ENCODE measurements around the gene FALEC.

Gene FALEC

DNA sequence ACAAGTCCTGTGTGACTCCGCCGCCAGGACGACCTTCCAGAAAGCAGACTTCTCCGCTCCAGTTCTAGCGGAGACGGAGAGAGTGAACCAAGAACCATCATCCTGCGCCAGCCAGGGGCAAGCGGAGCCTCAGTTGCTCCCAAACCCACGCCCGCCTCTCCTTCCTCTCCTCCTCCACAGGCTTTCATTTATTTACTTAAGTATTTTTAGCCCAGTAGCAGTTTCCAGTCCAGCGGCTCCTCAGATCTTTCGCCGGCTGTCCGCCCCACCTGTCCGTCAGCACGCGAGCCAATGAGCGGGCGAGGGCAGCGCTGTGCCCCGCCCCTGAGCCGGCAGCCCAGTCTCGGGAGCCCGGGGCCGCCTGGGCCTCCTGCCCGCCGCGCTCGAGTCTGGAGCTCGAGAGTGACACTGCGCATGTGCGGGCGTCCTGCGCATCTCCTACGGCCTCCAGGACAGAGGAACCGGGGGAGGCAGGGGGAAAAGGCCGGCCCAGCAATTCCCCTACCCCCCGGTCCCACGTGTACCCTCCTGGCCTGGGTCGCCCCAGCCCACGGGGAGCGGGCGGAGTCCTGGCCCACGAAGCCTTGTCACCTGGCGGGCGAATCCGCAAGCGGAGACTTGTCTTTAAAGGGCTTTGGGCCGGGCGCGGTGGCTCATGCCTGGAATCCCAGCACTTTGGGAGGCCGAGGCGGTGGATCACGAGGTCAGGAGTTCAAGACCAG, at the start of gene FALEC:
Gene FALEC, plus strand, starts transcription at position 425 of the 722 bp plus-strand sequence.
- DNase-seq: peak; percentile 96

DNA sequence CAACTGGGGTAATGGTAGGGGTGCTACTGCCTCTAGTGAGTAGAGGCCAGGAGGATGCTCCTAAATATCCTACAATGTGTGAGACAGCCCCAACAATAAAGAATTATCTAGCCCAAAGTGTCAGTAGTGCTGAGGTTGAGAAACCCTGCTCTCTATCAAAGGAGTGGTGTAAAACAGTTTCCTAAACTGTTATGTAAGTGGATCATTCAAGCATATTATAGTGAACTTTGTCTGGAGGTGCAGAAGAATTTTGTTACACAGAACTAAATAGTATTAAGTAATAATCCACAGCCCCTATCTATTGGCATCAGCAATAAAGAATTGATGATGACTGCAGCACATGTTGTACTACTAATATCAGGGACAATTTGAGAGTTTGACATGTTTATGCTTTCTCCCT, 48.6 kb upstream of the FALEC start:
- DNase-seq: no peak

DNA sequence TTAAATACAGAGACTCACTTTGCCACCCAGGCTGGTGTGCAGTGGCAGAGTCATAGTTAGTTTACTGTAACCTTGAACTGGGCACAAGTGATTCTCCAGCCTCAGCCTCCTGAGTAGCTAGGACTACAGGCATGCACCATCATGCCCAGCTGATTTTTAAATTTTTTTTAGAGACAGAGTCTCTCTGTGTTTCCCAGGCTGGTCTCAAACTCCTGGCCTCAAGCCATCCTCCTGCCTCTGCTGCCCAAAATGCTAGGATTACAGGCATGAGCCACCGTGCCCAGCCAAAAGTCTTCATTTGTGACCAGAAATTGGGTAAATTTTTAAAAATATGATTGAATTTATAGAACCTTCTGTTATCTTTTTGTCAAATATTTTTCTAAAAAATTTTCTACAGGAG, 46.3 kb upstream of the FALEC start:
- DNase-seq: no peak

DNA sequence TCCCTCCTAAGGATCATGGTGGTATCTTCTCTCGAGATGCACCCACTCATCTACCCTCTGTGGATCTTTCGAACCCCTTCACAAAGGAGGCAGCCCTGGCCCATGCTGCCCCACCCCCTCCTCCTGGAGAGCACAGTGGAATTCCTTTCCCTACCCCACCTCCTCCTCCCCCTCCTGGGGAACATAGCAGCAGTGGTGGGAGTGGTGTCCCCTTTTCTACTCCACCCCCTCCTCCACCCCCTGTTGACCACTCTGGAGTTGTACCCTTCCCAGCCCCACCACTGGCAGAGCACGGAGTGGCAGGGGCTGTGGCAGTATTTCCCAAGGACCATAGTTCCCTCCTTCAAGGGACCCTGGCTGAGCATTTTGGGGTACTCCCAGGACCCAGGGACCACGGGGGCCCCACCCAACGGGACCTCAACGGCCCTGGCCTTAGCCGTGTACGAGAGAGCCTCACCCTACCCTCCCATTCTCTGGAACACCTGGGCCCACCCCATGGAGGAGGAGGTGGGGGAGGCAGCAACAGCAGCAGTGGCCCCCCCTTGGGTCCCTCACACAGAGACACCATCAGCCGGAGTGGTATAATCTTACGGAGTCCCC, 42.9 kb upstream of the FALEC start:
- no peak for DNase-seq

DNA sequence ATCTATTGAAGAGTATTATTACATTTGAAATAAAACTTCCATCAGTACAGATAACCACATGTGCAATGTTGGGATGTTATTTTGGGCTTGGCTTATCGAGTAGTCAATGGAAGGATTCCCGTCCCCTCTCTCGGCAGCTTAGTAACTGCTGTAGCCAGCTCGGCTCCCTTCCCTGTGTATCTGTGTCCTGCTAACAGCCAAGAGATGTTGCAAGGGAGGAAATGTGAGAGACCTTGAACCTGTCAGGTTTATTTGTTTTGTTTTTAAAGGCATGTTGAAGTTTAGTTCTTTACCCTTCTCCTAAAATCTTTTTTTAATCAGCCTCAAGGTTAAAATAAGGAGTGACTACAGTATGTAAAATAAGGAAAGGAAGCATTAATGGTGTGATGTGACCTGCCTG, 41.9 kb upstream of the FALEC start:
- no peak for DNase-seq

DNA sequence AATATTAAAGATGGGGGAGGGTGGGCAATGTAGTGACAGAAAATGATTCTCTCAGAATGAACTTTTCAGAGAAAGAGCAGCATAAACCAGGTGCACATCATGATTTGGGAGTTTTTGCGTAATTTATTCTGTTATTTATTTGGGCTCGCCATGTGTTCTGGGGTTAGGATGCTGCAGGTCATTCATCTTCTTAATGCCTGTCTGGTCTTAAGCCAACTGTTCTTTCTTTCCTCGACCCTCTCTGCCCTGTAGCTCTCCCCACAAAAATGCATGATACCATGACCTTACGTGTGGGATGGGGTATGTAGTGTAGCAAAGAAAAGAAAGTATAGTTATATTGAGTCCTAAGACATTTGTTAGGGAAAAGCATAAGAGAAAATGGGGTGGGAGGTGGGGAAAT, 40.7 kb upstream of the FALEC start:
- DNase-seq: no peak

DNA sequence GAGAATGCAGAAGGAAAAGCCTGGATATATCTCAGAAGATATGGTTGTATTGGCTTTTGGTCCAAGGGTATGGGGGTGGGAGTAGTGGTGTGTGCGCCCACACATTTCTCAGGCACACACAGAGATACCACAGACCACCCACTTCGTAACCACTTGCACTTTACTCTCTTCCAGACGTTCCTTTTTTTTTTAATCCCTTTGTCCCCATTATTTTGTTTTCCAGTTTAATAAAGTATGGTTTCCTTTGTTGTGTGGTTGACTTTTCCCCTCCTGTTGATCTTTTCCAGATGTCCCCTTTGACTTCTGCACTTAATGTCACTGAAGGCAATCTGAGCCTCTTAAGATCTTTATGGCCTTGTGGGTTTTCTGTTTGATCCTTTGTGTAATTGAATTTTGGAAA, 38.8 kb upstream of the FALEC start:
- DNase-seq: no peak

DNA sequence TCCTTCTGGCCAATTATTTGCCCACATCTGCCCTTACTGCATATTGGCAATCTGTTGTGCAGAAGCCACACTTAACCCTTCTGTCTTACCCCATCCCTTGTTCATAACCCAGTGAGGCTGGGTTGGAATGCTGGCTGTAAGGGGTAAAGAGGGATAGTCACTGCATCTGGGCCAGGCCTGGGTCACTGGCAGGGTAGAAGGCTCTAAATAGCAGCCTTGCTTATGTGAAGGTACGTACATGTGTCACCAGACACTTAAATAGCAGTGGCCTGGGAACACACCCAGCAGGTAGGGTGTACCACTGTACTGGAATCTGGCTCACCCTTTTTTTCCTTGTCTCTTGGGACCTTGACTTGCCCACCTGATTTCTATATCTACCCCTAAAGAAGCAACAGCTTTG, 38.2 kb upstream of the FALEC start:
- no peak for DNase-seq

DNA sequence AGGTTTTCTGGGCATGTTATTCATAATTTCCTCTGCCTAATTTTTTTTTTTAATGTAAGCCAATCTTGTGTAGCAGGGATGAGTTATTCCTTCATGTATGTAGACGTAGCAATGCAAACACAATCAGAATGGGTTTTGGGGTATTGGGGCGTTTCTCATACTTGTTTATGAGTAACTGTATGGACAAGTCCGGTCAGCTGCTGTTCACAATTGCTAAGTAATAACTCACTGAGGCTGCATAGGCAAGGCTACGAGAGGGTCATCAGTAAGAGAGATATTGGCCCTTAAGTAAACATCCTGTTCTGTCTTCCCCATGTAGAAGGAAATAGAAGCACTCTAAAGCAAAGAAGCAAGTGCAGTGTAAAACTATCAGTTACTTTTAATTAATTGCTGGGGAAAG, 37.8 kb upstream of the FALEC start:
- DNase-seq: no peak

DNA sequence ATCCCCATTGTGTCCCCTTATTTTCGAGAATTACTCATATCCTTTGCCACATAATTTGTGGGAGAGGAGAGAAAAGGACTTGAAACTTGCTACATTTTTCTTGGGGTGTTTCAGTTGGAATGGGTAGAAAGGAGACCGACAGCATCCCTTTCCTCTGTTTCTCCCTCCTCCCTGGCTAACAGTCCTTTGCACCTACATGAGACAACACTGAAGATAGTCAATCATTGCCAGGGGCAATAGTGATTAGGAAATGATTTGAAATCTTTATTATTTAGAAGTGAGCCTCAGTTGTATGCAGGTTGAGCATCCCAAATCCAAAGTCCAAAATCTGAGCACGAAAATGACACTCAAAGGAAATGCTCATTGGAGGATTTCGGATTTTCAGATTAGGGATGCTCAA, 36.2 kb upstream of the FALEC start:
- DNase-seq: no peak

DNA sequence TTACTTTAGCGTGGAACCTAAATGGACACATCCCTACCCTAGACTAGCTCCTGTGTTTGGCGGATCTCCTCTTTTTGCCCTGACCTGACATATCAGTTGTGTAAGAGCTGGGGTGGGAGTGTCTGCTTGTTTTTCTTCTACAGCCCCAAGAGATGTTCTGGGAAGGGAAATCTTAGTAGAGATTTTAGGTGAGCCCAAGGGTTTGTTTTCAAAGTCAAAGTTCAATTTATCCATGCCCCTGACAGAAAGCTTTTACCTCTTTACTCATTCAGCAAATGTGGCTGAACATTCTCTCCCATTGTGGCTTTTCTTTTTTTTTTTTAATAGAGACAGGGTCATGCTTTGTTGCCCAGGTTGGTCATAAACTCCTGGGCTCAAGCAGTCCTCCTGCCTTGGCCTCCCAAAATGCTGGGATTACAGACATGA, 35.6 kb upstream of the FALEC start:
- no peak for DNase-seq

DNA sequence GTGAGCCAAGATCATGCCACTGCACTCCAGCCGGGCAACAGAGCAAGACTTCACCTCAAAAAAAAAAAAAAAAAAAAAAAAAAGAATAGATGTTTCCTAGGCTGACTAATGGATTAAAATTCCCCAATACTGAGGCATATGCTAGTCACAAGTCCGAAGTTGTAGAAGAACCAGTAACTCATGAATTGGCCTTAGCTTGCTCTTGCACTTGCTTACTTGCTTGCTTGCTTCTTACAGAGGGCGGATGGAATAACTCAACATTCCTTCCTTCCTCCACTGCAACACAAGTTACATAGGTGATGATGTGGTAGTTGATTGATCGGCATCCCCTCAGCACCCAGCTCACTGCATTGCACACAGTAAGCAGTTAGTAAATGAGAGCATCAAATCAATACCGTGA, 31.1 kb upstream of the FALEC start:
- no peak for DNase-seq

DNA sequence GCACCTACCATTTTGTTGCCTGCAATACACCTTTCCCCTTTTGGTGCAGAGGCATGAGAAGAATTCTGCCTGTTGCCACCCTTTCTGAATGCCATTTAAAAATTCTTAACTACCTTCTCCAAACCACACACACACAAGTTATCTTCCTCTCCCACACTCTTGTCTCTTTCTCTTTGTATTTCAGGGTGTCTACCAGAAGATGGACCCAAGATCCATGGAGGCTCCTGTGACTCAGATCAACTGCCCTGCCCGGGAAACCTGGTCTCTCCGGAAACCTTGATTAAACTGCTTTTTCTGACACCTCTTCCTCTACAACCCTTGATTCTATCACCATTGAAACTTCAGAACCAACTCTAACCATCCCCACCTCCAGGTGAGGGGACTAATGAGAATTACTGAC, 30.7 kb upstream of the FALEC start:
- DNase-seq: no peak

DNA sequence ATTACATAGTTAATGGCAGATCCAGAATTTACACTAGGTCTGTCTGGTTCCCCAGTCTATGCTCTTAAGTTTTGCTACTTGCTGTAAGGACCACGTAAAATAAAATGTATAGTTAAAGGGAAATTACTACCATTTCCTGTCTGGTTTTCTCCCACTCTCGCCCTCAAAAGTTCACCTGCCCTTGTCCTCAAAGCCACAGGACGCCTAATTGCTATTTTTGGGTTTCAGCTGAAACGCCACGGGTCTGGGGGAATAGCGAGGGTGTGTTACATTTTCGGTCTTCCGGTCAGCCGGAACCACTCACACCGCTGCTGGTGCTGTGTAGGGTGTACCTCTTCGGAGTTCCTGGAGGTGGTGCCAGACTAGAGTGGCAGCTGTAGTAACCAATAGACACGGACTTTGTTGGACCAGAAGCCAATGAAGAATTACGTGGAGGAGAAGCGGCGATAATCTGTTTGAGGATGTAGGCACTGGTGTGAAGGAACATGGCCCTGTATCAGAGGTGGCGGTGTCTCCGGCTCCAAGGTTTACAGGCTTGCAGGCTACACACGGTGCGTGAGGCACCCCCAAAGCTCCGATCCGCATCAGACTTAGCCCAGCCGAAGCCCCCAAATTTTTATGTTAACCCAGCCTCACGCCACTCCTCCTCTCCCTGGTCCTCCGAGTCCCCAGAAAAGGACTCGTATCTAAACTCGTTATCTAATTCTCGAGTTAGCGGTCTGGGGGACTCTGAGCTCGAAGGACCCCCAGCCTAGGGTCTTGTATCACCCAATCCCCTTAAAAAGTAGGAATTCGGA, 28.4 kb upstream of the FALEC start, which contains the start of gene TARS2:
Gene TARS2, plus strand, starts transcription at position 454 of the 797 bp plus-strand sequence. Its CDS starts 32 bp downstream, at position 486.
- DNase-seq: peak; percentile 96

DNA sequence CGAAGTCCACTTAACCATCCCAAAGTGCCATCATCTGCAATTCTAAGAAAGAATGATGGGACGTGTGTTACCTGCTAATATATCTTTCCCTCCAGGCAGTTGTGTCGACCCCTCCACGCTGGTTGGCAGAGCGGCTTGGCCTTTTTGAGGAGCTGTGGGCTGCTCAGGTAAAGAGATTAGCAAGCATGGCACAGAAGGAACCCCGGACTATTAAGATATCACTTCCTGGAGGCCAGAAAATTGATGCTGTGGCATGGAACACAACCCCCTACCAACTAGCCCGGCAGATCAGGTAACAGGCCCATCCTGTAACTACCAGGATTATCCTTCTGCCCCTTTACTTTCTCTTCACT, 27.8 kb upstream of the FALEC start:
- no peak for DNase-seq

DNA sequence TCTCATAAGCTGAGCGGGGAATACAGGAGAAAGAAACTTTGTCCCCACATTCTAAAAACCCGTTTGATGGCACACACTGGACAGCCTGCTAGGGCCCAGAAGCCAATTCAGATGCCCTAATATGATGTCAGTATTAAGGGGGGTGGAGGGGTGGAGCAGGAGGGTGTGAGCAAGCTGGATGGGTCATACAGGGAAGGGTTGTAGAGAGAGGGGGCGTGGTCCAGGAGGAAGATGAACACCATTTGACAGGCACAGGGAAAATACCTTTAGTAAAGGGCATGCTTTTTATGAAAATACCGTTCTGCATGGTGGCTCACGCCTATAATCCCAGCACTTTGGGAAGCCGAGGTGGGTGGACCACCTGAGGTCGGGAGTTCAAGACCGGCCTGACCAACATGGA, 22.4 kb upstream of the FALEC start:
- no peak for DNase-seq

DNA sequence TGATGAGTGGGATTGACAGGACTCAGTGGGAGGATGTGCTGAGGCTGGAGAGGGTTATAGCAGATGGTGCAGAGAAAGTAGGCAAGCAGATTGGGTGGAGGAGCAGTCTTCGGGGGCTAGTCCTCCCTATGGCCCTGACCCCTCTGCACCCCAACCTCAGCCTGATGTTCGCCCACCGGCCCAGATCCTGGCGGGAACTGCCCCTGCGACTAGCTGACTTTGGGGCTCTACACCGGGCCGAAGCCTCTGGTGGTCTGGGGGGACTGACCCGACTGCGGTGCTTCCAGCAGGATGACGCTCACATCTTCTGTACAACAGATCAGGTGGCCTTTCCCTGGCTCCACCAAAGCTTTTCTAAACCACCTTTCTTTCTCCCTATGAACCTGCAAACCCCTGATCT, 17.2 kb upstream of the FALEC start:
- DNase-seq: no peak

DNA sequence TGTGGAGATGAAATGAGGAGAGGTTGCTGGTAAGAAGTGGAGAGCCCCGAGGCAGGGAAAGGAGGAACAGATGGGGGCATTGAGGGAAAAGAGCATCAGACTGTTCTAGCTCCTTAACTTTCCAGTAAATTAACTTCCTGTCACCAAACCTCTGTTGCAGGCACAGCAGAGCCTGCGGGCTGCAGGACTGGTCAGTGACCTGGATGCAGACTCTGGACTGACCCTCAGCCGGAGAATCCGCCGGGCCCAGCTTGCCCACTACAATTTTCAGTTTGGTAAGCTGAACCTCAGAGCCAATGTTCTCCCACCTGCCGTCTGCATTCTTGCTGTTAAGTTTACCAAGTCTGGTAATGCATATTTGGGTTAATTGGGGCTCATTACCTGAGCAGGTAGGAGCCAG, 10.1 kb upstream of the FALEC start:
- no peak for DNase-seq

DNA sequence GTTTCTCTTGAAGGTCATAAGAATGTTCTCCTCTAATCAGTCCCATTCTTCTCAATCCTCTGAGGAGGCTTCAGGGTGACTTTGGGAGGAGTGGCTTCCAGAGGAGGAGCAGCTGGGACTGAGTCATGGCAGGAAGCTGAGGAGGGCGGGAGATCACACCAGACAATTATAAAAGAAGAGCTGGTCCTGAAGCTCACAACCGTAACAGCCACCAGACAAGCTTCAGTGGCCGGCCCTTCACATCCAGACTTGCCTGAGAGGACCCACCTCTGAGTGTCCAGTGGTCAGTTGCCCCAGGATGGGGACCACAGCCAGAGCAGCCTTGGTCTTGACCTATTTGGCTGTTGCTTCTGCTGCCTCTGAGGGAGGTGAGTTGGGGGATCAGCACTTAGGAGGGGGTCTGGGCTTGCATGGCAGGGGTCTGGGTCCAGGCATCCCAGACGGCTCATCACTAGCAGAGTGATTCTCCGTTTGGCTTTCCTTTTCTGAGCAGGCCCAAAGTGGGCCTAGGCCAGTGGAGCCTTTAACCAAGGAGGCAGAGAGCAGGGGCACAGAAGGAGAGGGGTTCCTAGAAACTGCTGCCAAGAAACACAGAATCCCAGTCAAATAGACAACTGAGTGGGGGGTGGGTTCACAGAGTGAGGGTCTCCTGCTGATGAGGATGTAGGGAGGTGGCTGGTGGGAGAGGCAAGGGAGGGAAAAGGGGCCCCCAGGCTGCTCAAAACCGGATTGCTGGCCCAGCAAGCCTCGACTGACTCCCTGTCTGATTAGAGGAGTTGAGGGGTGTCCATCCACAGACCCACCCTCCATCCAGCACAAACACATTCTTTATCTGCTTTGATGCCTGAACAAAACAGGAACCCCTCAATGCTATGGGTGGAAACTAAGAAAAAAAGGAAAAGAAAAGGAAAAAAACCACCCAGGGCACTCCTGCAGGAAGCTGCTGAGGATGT, 7.4 kb upstream of the FALEC start, which contains the start of gene ECM1:
Gene ECM1, plus strand, starts transcription at position 198 of the 953 bp plus-strand sequence. Its CDS starts 101 bp downstream, at position 299.
- DNase-seq: no peak

DNA sequence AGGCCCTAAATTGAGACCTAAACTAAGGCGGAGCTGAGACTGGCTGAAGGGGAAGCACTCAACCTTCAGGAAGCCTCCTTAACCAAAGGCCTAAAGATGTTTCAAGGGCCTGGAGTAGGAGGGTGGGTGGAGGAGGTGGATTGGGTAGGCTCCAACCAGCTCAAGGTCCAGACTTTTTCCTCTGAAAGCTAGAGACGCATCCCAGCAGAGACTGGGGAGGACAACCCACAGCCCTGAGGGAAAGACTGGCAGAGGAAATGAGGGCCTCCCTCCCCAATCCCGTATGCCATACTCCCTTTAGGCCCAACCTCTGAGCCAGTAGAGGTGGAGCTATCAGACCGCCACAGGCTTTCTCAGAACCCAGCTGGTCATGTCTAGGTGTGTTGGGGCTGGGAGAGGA, 6.6 kb upstream of the FALEC start:
- DNase-seq: no peak

DNA sequence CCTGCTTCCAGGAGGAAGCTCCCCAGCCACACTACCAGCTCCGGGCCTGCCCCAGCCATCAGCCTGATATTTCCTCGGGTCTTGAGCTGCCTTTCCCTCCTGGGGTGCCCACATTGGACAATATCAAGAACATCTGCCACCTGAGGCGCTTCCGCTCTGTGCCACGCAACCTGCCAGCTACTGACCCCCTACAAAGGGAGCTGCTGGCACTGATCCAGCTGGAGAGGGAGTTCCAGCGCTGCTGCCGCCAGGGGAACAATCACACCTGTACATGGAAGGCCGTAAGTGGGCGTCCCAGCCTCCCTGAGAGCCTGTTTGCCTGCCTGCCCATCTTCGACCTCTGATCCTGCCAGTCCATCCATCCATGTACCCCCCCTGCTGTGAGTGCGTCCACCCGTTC, 4.0 kb upstream of the FALEC start:
- DNase-seq: no peak

DNA sequence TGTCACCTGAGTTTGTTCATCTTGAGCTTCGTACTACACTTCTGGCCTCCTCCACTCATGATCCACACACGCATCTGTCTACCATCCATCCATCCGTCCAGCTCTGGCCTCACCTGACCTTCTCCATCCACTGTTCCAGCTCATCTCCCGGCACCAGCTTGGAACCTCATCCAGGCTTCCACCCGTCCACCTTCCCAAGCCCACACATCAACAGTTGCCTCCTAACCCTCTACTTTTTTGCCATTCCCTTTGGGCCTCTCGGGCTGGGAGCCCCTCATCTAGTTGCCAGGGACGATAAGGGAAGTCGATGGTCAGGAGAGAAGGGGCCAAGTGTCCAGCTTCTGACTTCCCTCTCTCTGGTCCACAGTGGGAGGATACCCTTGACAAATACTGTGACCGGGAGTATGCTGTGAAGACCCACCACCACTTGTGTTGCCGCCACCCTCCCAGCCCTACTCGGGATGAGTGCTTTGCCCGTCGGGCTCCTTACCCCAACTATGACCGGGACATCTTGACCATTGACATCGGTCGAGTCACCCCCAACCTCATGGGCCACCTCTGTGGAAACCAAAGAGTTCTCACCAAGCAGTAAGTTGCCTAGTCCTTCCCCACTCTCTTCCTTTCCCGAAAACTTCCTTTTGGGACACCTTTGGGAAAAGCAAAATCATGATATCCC, 3.4 kb upstream of the FALEC start:
- no peak for DNase-seq
